Type B pancreatic cell (in vitro differentiated cells): Measurements from ENCODE around the gene KLRG1. TPM values are rescaled to one million over a fixed set of nuclear protein-coding genes. Genes with fewer than 3 reads are reported as not detected.

Experiments
- DNase-seq: peaks from one replicate; pipeline ENCODE4 v3.0.0; 2021; ENCODE audit warnings: mixed read lengths; ENCODE audit not compliant: unreplicated experiment; ENCODE audit errors: extremely low spot score
- H3K27ac Mint-ChIP-seq: 2 replicates; pipeline ENCODE4 v1.8.0; 2021; ENCODE audit warnings: mild to moderate bottlenecking, mixed read lengths
- H3K27me3 Mint-ChIP-seq: 2 replicates; pipeline ENCODE4 v1.8.0; 2021; ENCODE audit warnings: mixed read lengths
- H3K36me3 Mint-ChIP-seq: 2 replicates; pipeline ENCODE4 v1.8.0; 2021; ENCODE audit warnings: mixed read lengths
- H3K4me1 Mint-ChIP-seq: one replicate; pipeline ENCODE4 v1.8.0; 2021; ENCODE audit warnings: mixed read lengths; ENCODE audit not compliant: unreplicated experiment
- H3K4me3 Mint-ChIP-seq: 2 replicates; pipeline ENCODE4 v1.8.0; 2021; ENCODE audit warnings: mild to moderate bottlenecking, mixed read lengths
- H3K9me3 Mint-ChIP-seq: 2 replicates; pipeline ENCODE4 v1.8.0; 2021; ENCODE audit warnings: mixed read lengths
- total RNA-seq: library from RNA; stranded (reverse); gene quantifications from 2 replicates; pipeline ENCODE4 v1.2.1, GENCODE V29; 2021; ENCODE audit warnings: low replicate concordance
- TF ChIP-seq, protein P1 (sequence below): fragments of 200-600 bp; sonication (generic); conservative IDR thresholded peaks from 2 replicates; pipeline ENCODE4 v1.5.0; 2021; ENCODE audit warnings: antibody characterized with exemption, mild to moderate bottlenecking

KLRG1 gene
- total RNA-seq, 1 donor from 2014 or later, result 4.4 TPM

DNA sequence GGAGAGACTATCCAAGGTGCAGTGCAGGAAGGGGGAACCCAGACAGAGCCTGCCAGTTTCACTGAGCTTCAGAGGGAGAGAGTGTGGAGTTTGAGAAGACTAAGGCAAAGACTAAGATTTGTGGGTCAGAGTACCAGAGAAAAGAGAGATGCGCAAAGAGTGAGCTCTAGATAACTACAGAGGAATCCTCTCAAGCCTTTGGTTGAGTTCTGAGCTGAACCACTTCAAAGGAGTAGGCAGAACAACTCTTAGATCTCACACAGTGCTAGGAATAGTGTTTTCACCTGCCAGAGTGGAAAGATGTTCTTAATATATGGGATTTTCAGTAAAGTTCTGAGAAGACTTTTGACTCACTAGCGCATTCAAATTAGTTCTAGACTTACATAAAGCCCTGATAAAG is 29.2 kb upstream of the KLRG1 start:
- Mint-ChIP-seq H3K27ac (no peak overlapping the region), H3K36me3 (peaks cover 17% of the 10 kb centered on the region), H3K9me3 (no peaks in the 10 kb centered on the region), H3K4me1 (no peaks in the 10 kb centered on the region), H3K4me3 (no peak overlapping the region), H3K27me3 (no peaks in the 10 kb centered on the region)
- TF ChIP-seq, protein P1, sequence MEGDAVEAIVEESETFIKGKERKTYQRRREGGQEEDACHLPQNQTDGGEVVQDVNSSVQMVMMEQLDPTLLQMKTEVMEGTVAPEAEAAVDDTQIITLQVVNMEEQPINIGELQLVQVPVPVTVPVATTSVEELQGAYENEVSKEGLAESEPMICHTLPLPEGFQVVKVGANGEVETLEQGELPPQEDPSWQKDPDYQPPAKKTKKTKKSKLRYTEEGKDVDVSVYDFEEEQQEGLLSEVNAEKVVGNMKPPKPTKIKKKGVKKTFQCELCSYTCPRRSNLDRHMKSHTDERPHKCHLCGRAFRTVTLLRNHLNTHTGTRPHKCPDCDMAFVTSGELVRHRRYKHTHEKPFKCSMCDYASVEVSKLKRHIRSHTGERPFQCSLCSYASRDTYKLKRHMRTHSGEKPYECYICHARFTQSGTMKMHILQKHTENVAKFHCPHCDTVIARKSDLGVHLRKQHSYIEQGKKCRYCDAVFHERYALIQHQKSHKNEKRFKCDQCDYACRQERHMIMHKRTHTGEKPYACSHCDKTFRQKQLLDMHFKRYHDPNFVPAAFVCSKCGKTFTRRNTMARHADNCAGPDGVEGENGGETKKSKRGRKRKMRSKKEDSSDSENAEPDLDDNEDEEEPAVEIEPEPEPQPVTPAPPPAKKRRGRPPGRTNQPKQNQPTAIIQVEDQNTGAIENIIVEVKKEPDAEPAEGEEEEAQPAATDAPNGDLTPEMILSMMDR, result no peak
- DNase-seq, result no peak

DNA sequence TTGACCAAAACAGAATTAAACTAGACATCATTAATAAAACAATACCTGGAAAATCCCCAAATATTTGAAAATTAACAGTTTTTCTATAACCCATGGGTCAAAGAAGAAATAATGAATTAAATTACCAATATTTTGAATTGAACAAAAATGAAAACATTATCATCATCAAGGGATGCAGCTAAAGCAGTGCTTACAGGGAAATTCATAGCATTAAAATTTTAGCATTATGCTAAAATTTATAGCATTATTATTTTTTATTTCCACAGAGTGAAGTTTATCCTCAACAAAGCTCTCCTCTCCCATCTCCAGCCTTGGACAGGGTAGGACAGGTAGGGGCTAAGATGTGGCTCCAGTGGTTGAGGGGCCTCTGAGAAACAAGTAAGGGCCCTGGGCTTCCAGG is 20.6 kb upstream of the KLRG1 start:
- no peaks in the 10 kb centered on the region for H3K27me3 Mint-ChIP-seq
- H3K4me3 Mint-ChIP-seq, result no peak overlapping the region
- no peak for DNase-seq
- peaks cover 14% of the 10 kb centered on the region for H3K36me3 Mint-ChIP-seq
- TF ChIP-seq, protein P1, result no peak
- H3K27ac Mint-ChIP-seq, result no peak overlapping the region
- no peaks in the 10 kb centered on the region for H3K4me1 Mint-ChIP-seq
- H3K9me3 Mint-ChIP-seq, result peaks cover 7% of the 10 kb centered on the region

DNA sequence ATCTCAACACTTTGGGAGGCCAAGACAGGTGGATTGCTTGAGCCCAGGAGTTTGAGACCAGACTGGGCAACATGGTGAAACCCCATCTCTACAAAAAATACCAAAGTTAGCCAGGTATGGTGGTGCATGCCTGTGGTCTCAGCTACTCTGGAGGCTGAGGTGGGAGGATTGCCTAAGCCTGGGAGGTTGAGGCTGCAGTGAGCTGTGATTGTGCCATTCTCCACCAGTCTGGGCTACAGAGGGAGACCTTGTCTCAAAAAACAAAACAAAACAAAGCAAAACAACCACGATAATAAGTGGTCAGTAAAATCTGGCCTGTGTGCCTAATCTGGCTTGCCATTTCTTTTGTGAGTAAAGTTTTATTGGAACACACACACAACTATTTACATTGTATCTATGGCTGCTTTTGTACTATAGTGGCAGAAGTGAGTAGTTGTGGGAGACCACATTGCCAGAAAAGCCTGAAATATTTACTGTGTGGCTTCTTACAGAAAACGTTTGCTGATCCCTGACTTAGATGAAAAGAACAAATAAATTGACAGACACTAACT is 19.4 kb upstream of the KLRG1 start:
- no peak for DNase-seq
- peaks cover 8% of the 10 kb centered on the region for H3K36me3 Mint-ChIP-seq
- H3K4me1 Mint-ChIP-seq, result no peaks in the 10 kb centered on the region
- H3K4me3 Mint-ChIP-seq, result no peak overlapping the region
- H3K27me3 Mint-ChIP-seq, result no peaks in the 10 kb centered on the region
- peaks cover 7% of the 10 kb centered on the region for H3K9me3 Mint-ChIP-seq
- H3K27ac Mint-ChIP-seq, result no peak overlapping the region
- TF ChIP-seq, protein P1, result no peak

DNA sequence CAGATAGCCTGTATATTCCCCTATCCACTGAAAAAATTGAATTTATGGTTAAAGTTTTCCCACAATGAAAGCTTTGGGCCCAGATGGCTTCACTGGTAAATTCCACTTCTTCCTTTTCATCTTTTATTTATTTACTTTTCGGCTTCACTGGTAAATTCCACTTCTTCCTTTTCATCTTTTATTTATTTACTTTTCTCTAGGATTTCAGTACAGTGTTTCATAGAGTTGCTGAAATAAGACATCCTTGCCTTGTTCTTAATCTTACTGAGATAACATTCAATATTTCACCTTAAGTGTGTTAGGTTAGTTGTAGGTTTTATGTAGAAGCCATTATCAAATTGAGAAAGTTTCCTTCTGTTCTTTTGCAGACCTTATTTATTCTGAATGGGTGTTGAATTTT is 18.9 kb upstream of the KLRG1 start:
- Mint-ChIP-seq H3K27ac (no peak overlapping the region), H3K4me3 (no peak overlapping the region), H3K27me3 (no peaks in the 10 kb centered on the region), H3K9me3 (peaks cover 7% of the 10 kb centered on the region), H3K36me3 (peaks cover 8% of the 10 kb centered on the region), H3K4me1 (no peaks in the 10 kb centered on the region)
- no peak for DNase-seq
- TF ChIP-seq, protein P1, result no peak

DNA sequence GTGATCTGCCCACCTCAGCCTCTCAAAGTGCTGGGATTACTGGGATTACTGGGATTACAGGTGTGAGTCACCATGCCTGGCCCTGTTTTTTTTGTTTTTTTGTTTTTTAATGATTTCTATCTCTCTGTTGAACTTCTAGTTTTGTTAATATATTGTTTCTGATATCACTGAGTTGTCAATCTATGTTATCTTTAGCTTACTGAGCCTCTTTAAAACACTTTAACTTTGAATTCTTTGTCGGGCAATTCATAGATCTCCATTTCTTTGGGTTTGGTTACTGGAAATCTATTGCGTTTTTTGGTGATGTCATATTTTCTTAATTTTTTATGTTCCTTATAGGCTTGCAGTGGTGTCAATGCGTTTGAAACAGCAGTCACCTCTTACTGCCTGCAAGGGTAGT is 9.2 kb upstream of the KLRG1 start:
- TF ChIP-seq, protein P1, result no peak
- peaks cover 3% of the 10 kb centered on the region for H3K9me3 Mint-ChIP-seq
- H3K27ac Mint-ChIP-seq, result no peak overlapping the region
- H3K4me3 Mint-ChIP-seq, result no peak overlapping the region
- no peak for DNase-seq
- H3K36me3 Mint-ChIP-seq, result peaks cover 3% of the 10 kb centered on the region
- H3K27me3 Mint-ChIP-seq, result no peaks in the 10 kb centered on the region
- no peaks in the 10 kb centered on the region for H3K4me1 Mint-ChIP-seq
